GM21576 (cell line): ENCODE measurements around the gene DNAH8.

Experiments used
- ATAC-seq: cut with Tn5 transposase; IDR thresholded peaks from one replicate; pipeline ENCODE4 v1.9.1; 2021; ENCODE audit warnings: mild to moderate bottlenecking, moderate library complexity; ENCODE audit not compliant: unreplicated experiment

DNAH8 gene, protein sequence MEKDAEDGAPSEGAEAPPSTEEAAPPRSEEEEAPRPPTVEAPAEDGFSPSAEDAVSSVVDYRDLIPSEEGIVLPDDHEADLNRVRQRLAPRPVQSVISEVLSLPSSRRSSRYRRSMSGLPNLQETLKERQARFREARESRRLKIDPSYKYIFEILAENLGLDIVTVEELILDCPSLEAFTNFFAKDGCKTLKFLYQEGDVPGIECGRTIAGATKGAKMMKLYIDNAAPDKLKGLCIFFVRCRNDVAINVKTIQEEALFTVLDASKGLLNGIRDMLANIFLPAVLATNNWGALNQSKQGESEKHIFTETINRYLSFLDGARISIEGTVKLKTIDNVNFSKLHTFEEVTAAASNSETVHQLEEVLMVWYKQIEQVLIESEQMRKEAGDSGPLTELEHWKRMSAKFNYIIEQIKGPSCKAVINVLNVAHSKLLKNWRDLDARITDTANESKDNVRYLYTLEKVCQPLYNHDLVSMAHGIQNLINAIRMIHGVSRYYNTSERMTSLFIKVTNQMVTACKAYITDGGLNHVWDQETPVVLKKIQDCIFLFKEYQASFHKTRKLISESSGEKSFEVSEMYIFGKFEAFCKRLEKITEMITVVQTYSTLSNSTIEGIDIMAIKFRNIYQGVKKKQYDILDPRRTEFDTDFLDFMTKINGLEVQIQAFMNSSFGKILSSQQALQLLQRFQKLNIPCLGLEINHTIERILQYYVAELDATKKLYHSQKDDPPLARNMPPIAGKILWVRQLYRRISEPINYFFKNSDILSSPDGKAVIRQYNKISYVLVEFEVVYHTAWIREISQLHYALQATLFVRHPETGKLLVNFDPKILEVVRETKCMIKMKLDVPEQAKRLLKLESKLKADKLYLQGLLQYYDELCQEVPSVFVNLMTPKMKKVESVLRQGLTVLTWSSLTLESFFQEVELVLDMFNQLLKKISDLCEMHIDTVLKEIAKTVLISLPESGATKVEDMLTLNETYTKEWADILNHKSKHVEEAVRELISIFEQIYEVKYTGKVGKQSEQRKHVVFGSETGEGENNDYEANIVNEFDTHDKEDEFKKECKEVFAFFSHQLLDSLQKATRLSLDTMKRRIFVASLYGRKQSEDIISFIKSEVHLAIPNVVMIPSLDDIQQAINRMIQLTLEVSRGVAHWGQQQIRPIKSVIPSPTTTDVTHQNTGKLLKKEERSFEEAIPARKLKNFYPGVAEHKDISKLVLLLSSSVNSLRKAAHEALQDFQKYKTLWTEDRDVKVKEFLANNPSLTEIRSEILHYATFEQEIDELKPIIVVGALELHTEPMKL (N-terminal part only)

DNA sequence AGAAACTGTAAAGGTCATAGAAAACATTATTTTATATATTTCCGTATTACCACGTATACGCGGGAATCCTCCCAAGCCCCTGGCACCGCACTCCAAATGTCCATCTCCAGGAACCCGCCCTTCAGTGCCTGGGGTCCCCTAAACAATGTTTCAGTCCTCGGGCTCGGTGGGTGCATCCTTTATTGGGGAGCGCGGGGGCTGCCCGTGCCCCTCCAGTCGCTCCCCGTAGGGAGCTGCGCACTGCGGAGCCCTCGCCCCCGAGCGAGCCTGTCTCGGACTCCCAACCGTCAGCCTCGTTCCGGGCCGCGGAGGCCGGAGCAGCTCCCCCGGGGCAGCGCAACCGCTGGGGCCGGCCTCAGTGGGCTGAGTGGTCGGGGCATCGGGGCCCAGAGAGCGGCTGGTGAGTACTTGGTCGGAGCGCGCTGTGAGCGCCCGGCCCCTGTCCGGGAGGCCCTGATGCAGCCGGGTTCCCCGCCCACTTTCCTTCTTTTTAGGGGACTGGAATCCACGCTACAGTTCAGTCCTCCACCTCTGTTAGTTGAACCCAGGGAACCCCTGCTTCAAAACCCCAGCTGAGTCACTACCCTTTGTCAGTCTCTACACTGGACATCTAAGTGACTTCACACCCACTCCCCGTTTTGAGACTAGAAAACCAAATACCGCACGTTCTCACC, at the start of gene DNAH8:
Gene DNAH8 (plus strand): TSS at position 296 of the 674 bp plus-strand sequence. CDS start 7,499 bp downstream, outside the sequence.
- ATAC-seq = no peak

DNA sequence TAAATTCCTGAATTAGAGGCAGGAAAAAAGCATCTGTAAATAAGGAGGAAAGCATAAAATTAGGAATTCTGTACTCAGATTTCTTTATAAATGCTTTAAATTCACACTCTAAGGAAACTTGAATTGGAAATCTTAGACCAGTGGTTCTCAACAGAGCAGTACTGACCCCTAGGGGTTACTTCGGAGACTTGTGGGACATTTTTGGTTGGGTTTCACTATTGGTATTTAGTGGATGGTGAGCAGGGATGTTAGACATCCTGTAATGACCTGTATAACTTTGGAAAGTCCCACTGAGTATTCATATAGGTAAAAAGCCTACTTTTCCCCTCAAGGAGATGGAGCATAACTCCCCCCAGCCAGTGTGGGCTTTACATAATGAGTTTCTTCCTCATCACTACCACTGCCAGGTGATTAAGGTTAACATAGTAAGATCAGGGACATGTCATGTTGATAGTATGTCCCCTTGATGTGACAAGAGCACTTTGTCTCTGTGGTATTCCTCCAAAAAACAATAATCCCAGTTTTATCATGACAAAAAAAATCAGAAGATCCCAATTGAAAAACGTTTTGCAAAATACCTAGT, 43.1 kb upstream of the DNAH8 start:
- ATAC-seq = peak; percentile 73

DNA sequence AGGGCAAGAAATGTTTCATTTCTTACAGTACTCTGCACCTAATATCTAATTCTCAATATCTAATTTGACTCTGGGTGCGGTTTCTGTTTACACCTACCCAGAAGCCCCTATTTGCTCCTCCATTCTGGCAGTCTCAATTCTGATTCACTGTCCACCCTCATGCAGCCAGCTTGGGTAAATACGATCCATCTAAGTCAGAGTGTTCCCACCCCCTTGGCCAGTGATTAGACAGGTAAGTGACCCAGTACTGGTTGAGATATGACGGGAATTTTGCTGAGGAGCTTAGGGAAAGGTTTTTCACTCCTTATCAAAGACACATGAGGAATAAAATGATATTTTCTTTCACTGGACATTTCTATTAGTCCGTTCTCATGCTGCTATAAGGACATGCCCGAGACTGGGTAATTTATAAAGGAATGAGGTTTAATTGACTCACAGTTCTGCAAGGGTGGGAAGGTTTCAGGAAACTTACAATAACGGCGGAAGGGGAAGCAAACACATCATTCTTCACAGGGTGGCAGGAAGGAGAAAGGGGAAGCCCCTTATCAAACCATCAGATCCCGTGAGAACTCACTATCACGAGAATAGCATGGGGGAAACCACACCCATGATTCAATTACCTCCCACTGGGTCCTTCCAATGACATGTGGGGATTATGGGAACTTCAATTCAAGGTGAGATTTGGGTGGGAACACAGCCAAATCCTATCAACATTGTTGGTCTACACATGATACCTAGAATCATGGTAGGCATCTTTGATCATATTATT, 41.5 kb upstream of the DNAH8 start:
- no peak for ATAC-seq

DNA sequence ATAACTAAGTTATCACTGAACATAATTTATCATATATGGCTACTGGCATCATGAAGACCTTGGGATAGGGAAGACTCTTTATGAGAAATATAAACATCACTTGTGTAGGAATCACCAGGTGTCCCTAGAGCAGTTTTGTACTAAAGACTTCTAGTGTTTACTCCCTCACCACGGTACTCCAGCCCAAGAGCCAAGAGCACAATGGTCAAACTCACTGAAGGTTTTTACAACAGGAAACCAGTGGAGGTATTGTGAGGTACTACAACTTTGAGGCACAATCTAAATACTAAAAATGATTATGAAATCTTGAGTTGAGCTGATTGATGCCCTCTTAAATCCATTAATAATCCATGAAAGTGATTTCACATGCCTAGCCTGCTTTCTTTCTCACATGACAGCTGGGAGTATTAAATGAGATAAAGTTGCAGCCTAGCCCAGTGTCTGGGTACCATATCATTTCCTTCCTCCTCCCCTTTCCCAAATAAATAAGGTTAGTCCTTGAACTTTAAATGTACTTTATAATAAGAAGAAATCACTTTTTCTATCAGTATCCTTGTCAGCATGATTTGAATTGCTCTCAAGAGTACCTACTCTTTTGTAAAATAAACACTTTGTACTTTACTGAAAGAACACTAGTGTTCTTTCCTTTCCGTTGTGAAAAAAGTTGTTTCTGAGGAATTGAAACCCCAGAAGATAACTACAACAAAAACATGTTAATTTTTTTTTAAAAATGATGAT, 38.7 kb upstream of the DNAH8 start:
- no peak for ATAC-seq

DNA sequence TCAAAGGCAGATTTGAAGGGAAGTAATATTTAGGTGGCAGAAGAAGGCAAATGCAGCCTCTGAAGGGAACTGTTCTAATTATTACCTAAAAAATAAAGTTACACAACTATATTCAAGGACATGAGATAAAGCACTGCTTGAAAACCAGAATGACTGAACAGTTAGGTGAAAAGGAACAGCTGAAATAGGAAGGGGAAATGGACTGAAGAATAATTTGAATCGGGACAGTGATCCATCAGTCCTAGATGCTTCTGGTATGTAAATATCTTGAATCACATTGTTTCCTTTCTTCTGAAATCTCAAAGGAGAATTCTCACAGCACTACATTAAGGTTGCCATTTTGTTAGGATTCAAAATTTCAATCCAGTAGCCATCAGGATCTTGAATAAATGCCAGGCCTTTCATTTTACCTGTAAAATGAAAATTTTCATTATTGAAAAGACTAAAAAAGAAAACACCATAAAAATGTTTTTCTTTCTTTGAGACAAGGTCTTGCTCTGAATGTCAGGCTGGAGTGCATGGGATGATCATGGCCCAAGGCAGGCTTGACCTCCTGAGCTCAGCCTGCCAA, 38.1 kb upstream of the DNAH8 start:
- no peak for ATAC-seq

DNA sequence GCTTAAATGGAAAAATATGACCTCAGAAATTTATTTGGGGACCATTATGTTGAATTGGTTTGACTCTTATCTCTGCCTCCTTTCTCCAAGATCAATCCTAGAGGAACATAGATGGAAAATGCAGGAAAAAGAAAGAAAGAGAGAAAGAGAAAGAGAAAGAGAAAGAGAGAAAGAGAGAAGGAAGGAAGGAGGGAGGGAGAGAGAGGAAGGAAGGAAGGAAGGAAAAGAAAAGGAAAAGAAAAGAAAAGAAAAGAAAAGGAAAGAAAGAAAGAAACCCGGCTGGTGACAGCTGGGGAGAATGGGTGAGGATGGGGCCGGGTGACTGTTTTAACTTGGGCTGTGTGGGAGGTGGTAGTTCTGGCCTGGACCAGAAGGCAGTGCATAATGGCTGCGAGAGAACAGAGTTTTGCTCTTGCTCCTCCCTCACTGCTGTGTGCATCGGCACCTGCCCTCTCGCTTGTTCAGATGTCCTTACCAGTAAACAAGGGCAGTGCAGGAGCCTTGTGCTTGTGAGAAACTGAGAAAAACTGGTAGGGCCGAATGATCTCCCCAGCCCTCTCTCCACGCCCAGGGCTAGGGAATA, 36.8 kb upstream of the DNAH8 start:
- ATAC-seq = no peak

DNA sequence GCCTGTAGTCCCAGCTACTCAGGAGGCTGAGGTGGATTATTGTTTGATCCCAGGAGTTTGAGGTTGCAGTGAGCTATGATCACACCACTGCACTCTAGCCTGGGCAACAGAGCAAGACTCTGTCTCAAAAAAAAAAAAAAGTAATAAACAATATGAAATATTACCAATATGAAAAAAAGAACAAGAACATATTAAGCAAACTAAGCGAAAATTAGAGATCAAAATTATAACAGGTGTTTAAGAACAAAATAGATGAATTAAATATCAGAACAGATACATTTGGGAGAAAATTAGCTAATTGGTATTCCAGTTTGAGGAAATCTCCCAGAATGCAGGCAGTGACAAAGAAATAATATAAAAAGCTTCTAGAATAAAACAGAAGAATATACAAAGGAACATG, 35.4 kb upstream of the DNAH8 start:
- ATAC-seq = no peak

DNA sequence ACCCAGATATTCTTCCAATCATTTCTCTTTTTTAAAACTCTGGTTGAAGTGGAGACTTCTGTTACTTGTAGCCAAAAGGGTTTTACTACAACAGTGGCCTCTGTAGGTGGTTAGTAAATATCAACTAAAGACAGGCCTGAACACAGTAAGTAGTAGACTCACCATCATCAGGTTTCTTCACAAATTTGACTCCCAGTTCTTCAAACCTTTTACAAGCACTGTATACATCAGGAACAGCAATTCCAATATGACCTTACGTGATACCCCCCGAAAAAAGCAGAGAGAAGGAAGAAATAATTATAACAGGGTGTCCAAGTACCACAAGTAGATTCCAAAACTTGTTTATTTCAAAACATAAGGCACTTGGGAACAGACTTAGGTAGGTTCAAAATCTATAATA, 33.3 kb upstream of the DNAH8 start:
- ATAC-seq = no peak

DNA sequence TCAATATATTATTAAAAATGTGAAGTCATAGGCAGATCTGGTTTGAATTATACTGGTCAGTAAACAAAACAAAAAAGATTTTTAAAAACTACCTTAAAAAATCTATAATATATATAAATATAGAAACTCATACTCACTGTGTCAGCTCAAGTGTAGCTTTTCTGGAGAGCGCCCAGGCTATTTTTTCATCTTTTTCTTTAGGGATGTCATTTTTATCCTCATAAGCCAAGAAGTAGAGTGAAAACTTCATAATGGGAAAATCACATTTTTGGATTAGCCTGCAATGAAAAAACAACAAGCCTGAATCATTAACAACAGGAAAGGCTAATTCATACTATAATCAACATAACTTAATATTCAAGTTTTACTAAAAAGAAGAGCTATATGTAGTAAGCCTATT, 30.9 kb upstream of the DNAH8 start:
- no peak for ATAC-seq

DNA sequence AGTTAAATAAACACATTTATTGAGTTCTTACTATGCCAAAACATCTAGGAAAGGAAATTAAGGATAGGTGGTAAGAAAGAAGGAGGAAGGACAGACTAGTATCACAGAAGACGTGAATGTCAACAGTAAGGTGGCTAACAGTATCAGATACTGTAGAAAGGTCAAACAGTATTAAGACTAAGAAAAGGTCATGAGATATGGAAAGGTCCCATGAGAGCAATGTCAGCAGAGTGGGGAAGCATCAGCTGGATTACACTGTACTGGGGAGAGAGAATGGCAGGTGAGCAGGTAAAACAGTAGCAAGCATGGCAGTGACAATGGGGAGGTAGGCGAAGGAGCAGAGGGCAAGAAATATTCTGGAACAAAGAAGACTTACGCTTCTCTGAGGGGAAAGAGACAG, 30.2 kb upstream of the DNAH8 start:
- no peak for ATAC-seq

DNA sequence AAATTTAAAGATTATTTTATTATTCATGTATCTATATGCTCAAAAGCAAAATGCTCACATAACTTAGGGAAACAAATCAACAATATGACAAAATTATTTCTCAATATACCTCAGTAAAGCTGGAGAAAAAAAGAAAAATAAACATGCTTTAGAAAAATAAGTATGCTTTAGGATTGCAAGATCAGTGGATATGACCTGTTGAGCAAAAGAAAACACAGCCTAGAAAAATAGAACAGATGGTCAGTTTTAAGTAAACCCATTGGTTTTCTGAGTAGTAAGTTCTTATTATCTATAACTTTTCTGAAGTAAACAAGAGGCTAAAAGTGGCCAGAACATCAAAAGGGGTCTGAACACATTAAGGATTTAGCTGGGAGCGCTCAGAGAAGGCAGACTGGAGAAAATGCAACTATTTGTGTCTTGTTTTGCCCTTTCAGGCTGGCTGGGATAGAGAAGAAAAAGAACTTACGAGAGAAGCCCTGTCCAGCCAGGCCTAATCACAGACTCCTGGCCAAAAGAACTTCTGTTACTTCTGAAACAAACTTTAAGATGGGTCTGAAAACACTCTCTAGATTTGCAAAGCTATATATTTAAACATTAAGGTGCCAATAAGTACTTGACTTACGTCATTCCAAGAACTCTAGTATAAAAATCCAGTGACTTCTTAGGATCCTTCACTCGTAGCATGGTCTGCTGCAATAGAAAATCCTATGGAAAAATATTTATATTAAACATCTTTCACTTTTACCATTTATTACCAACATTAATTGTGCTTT, 28.7 kb upstream of the DNAH8 start:
- no peak for ATAC-seq

DNA sequence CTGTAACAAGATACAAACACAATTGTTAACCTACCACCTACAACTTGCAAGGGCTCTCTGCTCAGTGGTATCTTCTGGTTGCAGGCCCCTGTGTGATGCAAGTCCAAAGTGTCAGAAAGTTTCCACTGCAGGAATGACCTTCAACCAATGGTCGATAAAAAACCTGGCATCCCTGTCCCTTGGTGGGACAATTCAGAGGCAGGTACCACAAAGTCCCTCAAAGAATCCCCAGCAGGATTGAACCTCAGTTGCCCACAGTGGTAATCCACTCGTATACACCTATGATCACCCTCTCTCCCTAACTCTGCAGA, 28.1 kb upstream of the DNAH8 start:
- ATAC-seq = no peak

DNA sequence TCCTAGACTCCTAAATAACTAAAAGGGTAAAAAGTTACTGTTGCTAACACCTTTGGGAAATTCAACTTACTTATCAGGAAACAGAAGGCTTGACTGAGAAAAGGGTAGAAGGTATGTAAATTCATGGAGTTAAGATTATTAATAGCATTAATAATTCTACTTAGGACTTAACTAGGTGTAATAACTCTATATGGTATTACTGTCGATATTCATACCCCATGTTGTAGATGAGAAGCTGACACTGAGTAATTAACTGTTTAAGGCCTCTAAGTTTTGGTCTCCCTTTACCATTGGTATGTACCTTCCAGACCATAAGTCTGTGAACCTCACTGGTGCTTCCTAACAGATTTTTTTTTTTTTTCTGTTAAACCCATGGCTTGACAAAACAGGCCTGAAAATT, 27.6 kb upstream of the DNAH8 start:
- ATAC-seq = no peak

DNA sequence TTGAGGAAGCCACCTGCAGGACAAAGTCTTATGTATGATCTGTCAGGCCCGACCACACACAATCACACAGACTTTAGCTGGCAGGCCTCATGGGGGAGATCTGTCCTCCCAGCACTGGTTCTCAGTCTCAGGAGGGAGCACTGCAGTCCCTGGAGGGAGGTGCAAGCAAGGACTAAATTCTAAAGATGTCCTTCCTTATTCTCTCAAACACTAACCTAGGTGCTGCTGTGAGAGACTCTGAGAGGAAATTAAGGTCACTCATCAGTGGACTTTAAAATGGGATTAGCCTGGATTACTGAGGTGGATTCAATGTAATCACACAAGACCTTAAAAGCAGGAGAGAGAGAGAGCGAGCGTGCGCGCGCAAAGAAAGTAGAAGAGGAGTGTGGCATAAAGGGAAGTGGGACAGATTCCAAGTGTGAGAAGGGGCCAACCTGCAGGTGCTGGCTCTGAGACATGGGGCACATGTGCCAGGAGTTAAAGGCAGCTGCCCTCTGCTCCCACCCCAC, 26.5 kb upstream of the DNAH8 start:
- ATAC-seq = no peak

DNA sequence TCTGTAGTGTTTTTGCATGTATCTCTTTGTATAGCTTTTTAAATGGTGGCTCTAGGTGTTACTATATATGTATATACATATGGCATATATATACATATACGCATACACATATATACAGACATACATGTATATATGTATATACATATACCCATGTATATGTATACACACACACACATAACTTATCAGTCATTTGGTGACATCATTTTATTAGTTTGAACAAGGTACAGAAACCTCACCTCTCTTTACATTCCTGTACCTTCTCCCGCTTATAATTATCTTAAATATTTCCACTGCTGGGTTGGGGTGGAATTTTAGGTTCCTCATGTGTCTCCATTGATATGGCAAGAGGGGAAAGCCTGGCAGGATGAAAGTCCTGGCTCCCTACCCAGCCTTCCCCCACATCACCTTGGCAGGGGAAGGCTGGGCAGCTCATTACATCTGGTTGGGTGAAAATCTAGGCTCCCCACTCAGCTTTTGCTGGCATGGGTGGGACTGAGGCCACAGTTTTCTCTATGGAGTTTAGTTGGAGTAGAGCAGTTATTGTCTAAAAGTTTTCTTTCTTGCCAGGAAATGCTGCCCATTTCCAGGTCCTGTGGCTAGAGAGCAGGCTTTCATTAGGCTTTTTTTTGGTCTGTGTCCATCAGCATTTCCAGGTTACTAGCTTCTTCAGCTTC, 19.7 kb upstream of the DNAH8 start:
- no peak for ATAC-seq

DNA sequence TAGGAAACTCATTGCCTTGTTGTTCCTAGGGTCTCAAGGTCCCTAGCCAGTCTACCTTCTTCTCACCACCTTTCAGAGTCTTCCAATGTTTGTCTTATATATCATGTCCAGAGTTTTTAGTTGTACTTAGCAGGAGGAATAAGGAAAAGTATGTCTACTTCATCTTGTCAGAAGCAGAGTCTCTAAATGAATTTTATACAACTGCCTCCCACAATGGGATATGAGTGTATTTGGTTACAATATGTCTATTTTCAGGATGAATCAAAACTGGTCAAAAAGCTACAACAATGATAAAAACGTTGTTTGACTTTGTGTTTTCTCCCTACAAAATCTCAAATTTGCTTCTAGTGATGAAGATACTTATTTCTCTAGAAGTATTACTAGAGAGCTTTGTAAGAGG, 19.2 kb upstream of the DNAH8 start:
- ATAC-seq = no peak

DNA sequence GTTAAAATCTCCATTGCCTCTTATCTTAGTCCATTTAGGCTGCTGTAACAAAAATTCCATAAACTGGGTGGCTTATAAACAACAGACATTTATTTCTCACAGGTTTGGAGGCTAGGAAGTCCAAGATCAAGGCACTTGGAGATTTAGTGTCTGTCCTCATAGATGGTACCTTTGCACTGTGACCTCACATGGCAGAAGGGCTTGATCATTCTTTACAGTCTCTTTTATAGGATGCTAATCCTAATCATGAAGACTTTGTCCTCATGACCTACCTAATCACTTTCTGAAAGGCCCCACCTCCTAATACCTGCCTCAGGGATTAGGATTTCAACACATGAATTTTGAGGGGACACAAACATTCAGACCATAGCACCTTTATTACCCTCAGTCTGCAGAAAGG, 18.8 kb upstream of the DNAH8 start:
- ATAC-seq = no peak
